NCI-H1930 (cell line): ENCODE results near the gene ARMH3.

Experiments used
- DNase-seq, 2 experiments: peaks; one replicate each; lab custom pipeline; 2025; lab: John Stamatoyannopoulos, UW

Gene ARMH3

GRCh38 chr10:101830322-101831168 is 225.4 kb downstream of the ARMH3 start:
- DNase-seq = peak; percentile 31 to 49

GRCh38 chr10:101829561-101830315 is 226.2 kb downstream of the ARMH3 start:
- DNase-seq = no peak

GRCh38 chr10:101828766-101829551 is 227.0 kb downstream of the ARMH3 start:
- DNase-seq = no peak

- no peak for DNase-seq
Observed at GRCh38 chr10:101827919-101828600, 227.9 kb downstream of the ARMH3 start.

GRCh38 chr10:101826852-101827434 is 229.0 kb downstream of the ARMH3 start:
- DNase-seq = no peak

- no peak for DNase-seq
Observed at GRCh38 chr10:101824736-101825135, 231.2 kb downstream of the ARMH3 start.

GRCh38 chr10:101818872-101819633 is 236.9 kb downstream of the ARMH3 start:
- DNase-seq = peak in 1 of 2 experiments; percentile 63

- DNase-seq = peak; percentile 91 to 92
Observed at GRCh38 chr10:101818119-101818871, 237.7 kb downstream of the ARMH3 start, which contains the start of gene OGA. Gene OGA (minus strand): TSS chr10:101818444. CDS start chr10:101818022, 422 bp downstream.

- DNase-seq = no peak
Observed at GRCh38 chr10:101817337-101818118, 238.4 kb downstream of the ARMH3 start.

- DNase-seq = no peak
Observed at GRCh38 chr10:101816913-101817336, 239.0 kb downstream of the ARMH3 start.

GRCh38 chr10:101816376-101816775 is 239.6 kb downstream of the ARMH3 start:
- no peak for DNase-seq

- no peak for DNase-seq
Observed at GRCh38 chr10:101814466-101815071, 241.4 kb downstream of the ARMH3 start.

- no peak for DNase-seq
Observed at GRCh38 chr10:101812606-101813005, 243.4 kb downstream of the ARMH3 start.

- DNase-seq = no peak
Observed at GRCh38 chr10:101807158-101807557, 248.8 kb downstream of the ARMH3 start.

GRCh38 chr10:101803511-101803910 is 252.5 kb downstream of the ARMH3 start:
- no peak for DNase-seq

GRCh38 chr10:101797403-101798059 is 258.4 kb downstream of the ARMH3 start:
- DNase-seq = no peak
